GM21423 (cell line): Measurements from ENCODE around the gene GNG7.
"Not testable (repeated sequence)": the region's sequence is repeated elsewhere in the genome, so short reads cannot be mapped to it uniquely, and the experiment has no call there.

Source experiments
- ATAC-seq: cut with Tn5 transposase; IDR thresholded peaks from one replicate; pipeline ENCODE4 v1.9.1; 2021; ENCODE audit warnings: mild to moderate bottlenecking, moderate library complexity; ENCODE audit not compliant: unreplicated experiment

GNG7 gene

GRCh38 chr19:2556221-2557092, 146.0 kb downstream of the GNG7 start:
- ATAC-seq = no peak

GRCh38 chr19:2555422-2556220, 146.9 kb downstream of the GNG7 start:
- no peak for ATAC-seq

- ATAC-seq = no peak
Observed at GRCh38 chr19:2554856-2555255, 147.6 kb downstream of the GNG7 start.

GRCh38 chr19:2553510-2553909, 149.0 kb downstream of the GNG7 start:
- no peak for ATAC-seq

- ATAC-seq = peak; percentile 62
Observed at GRCh38 chr19:2552859-2553258, 149.6 kb downstream of the GNG7 start.

- ATAC-seq = no peak
Observed at GRCh38 chr19:2551864-2552185, 150.7 kb downstream of the GNG7 start.

- no peak for ATAC-seq
Observed at GRCh38 chr19:2551172-2551863, 151.2 kb downstream of the GNG7 start.

GRCh38 chr19:2550431-2551171, 151.9 kb downstream of the GNG7 start:
- ATAC-seq = no peak

- ATAC-seq = no peak
Observed at GRCh38 chr19:2549701-2550191, 152.7 kb downstream of the GNG7 start.

GRCh38 chr19:2548966-2549365, 153.5 kb downstream of the GNG7 start:
- ATAC-seq = no peak

- ATAC-seq = no peak
Observed at GRCh38 chr19:2547721-2548120, 154.8 kb downstream of the GNG7 start.

GRCh38 chr19:2547033-2547680, 155.3 kb downstream of the GNG7 start:
- no peak for ATAC-seq

- no peak for ATAC-seq
Observed at GRCh38 chr19:2546128-2547032, 156.1 kb downstream of the GNG7 start.

- not testable (repeated sequence) for ATAC-seq
Observed at GRCh38 chr19:2545416-2546127, 156.9 kb downstream of the GNG7 start.

- ATAC-seq = no peak
Observed at GRCh38 chr19:2544576-2545415, 157.7 kb downstream of the GNG7 start.

GRCh38 chr19:2543463-2544442, 158.7 kb downstream of the GNG7 start:
- ATAC-seq = no peak
